GM19438 (cell line): ENCODE measurements around the gene MEX3D.

Experiments
- ATAC-seq: cut with Tn5 transposase; IDR thresholded peaks from one replicate; pipeline ENCODE4 v1.9.1; 2021; ENCODE audit warnings: low read depth; ENCODE audit not compliant: unreplicated experiment

MEX3D gene

DNA sequence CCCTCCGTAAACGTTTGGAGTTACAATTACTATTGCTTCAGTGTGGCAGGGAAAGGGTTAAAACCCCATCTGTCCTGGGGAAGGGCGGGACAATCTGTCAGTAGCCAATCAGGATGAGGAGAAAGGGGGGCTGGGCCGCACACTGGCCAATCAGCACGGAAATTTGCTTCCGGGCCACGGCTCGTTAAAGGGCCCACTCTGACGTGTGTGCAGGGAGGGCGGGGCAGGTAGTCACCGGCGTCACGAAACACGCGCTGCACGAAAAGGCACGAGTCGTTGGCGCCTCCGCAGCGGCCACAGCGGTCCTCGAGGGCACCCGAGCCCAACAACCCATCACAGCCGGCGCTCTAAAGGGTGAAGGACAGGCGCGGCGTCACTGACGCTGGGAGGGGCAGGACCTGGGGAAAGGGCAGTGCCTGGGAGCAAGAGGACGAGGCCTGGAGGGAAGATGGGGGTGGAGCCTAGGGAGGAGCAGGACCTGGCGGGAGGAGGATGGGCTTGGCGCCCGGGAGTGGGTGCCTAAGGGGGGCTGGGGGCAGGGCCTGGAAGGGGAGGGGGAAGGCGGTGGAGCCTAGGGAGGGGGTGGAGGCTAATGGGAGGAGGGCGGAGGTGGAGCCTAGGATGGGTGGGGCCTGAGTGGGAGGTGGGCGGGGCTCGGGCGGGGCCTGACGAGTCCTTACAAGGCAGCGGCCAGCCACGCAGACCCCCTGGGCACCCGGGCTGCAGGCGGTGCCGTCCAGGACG lies 60.2 kb downstream of the MEX3D start:
- no peak for ATAC-seq

GRCh38 chr19:1507192-1507660 lies 60.9 kb downstream of the MEX3D start:
- no peak for ATAC-seq

- no peak for ATAC-seq
These were observed 61.9 kb downstream of the MEX3D start for GRCh38 chr19:1505991-1506881.

DNA sequence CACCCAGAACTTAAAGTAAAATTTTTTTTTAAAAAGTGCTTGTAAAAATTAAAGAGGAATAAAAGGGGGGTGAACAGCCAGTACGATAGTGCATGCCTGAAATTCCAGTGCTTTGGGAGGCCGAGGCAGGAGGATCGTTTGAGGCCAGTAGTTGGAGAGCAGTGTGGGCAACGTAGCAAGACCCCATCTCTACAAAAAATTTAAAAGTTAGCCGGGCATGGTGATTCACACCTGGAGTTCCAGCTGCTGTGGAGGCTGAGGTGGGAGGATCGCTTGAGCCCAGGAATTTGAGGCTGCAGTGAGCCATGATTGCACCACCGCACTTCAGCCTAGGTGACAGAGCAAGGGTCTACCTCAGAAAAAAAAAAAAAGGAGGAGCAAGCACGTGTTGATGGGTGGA lies 63.1 kb downstream of the MEX3D start:
- no peak for ATAC-seq
